ENCODE results near the gene GDF2.

GRCh38 chr10:47277352-47278151 is 44.7 kb upstream of the GDF2 start:
- TF ChIP-seq POLR2A (IDR thresholded peaks at IDR 0.05; ENCODE audit: low read length) (no peak), GATA1 (IDR thresholded peaks at IDR 0.05; ENCODE audit: low read depth, low read length) (no peak)
